ACHN (cell line): Measurements from ENCODE around the gene CYB561.

Experiments
- DNase-seq: peaks from one replicate; pipeline ENCODE4 v3.0.0-alpha.2; 2015
- in situ Hi-C: cut with HindIII; loops from 2 replicates; pipeline ENCODE4 v1.10.0; 2017; ENCODE audit warnings: low sequenced_read_pairs, low pct_ligation_motif_present, low pct_unique_long_range_greater_than_20kb

Gene CYB561

GRCh38 chr17:63438092-63439051, 7.7 kb downstream of the CYB561 start:
- no peak for DNase-seq
- in situ Hi-C loops: no loop called here

- DNase-seq: no peak
- in situ Hi-C loops: no loop called here
Observed at GRCh38 chr17:63437287-63438091, 8.6 kb downstream of the CYB561 start.

- in situ Hi-C loops: no loop called here
- no peak for DNase-seq
Observed at GRCh38 chr17:63436523-63437110, 9.5 kb downstream of the CYB561 start.

GRCh38 chr17:63435681-63436522, 10.2 kb downstream of the CYB561 start:
- DNase-seq: no peak
- in situ Hi-C loops: no loop called here

GRCh38 chr17:63434951-63435571, 11.0 kb downstream of the CYB561 start:
- in situ Hi-C loops: no loop called here

GRCh38 chr17:63433746-63434591, 12.1 kb downstream of the CYB561 start:
- DNase-seq: peak; percentile 23
- in situ Hi-C loops: no loop called here

More at GRCh38 chr17:63434951-63435571, 11.0 kb downstream of the CYB561 start:
- DNase-seq: peak; percentile 80

GRCh38 chr17:63431939-63432804, 13.9 kb downstream of the CYB561 start:
- in situ Hi-C loops: no loop called here
- no peak for DNase-seq

- in situ Hi-C loops: no loop called here
- no peak for DNase-seq
Observed at GRCh38 chr17:63431618-63431938, 14.5 kb downstream of the CYB561 start.

- in situ Hi-C loops: no loop called here
- DNase-seq: no peak
Observed at GRCh38 chr17:63430223-63430622, 15.9 kb downstream of the CYB561 start.

- in situ Hi-C loops: no loop called here
- DNase-seq: no peak
Observed at GRCh38 chr17:63429766-63430165, 16.3 kb downstream of the CYB561 start.

GRCh38 chr17:63426917-63427308, 19.2 kb downstream of the CYB561 start:
- no peak for DNase-seq
- in situ Hi-C loops: no loop called here

- DNase-seq: no peak
- in situ Hi-C loops: no loop called here
Observed at GRCh38 chr17:63426041-63426916, 19.8 kb downstream of the CYB561 start.

- peak; percentile 76 for DNase-seq
- in situ Hi-C loops: no loop called here
Observed at GRCh38 chr17:63425483-63425882, 20.6 kb downstream of the CYB561 start.

GRCh38 chr17:63423963-63424362, 22.1 kb downstream of the CYB561 start:
- in situ Hi-C loops: loop anchor here (25.0 kb wide), 1 partner anchor 437 kb away; no protein-coding TSS in a partner anchor
- no peak for DNase-seq

GRCh38 chr17:63423251-63423950, 22.7 kb downstream of the CYB561 start:
- in situ Hi-C loops: loop anchor here (25.0 kb wide), 1 partner anchor 436 kb away; no protein-coding TSS in a partner anchor
- DNase-seq: no peak
